GM04503 (cell line): ENCODE results near the gene COL18A1.

Source experiments
- DNase-seq: peaks from one replicate; pipeline ENCODE4 v3.0.0-alpha.2; 2012; ENCODE audit warnings: low read depth

COL18A1 gene

DNA sequence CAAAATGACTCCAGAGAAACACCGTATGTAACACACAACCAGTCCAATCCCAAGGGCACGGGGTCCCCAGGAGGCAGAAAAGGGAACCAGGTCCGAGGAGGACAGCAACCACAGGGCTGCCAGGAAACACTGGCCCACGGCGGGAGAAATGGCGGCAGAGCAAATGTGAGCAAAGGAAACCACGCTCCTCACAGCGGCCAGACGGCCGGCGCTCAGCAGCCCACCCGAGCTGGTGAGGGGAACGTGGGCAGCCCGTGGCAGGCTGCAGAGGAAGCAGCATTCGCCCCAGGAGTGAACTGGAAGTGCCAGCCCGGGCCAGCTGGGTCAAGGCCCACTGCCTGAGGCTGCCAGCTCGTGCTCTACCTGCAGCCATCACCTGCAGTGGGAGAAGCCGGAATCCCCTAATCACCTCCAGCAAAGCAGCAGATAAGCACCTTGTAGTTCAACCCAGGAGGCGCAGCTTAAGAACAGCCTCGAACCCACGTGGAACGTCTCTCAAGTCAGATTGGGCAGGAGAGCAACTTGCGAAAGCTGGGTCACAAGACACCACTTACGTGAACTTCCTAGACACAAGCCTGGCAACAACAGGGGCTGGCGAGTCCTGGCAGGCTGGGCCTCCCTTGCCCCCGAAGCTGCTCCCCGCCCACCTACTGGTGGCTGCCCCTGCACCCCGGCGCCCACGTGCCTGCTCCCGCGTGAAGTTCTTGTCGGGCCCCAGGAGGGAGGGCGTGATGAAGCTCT lies 130.5 kb downstream of the COL18A1 start:
- DNase-seq = no peak

DNA sequence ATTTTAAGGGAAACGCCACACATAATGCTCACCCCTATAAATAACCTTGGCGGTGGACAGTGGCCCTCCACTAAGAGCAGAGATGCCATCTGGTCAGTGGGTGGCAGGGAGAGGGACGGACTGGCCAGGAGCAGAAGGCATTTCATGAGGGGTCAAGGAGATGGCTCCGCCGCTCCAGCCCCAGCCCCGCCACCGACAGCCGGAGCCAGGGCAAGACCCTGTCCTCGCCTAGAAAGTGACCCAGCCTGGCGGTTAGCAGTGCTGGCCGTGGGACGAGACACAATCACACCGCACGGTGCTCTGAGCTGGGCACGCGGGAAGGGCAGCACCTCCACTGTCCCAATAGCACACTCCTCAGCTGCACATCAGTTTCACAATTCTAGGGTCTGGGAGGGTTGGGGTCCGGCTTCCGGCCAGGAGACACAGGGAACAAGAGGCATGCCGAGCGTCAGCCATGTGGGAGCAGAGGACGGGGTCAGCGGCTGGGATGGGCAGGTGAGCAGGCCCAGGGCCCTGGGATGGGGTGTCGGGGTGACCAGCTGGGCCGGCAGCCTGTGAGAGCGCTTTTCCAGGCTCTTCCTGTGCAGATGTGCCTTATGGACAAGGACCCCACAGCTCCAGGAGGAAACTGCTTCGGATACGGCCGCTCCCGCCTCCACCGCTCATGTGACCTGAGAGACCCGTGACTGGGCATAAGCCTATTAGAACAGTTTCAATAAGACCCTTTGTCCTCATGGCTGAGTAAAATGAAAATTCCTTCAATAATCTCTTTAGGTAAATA lies 131.5 kb downstream of the COL18A1 start:
- DNase-seq = no peak

DNA sequence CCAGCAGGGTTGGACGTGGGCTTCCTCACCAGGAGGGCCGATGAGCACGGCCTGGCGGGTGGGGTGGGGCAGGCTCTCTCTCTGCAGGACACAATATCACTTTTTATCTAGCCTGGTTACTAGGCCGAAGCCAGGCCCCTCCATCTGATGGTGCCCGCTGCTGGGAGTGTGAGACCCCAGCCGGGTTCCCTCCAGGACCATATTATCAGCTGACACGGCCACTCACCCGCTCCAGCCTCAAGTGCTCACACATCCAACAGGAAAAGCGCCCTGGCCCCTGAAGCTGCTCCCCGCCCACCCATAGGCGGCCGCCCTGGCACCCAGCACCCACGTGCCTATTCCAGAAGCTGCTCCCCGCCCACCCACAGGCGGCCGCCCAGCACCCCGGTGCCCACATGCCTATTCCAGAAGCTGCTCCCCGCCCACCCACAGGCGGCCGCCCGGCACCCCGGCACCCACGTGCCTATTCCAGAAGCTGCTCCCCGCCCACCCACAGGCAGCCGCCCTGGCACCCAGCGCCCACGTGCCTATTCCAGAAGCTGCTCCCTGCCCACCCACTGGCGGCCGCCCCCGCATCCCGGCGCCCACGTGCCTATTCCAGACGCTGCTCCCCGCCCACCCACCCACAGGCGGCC lies 132.3 kb downstream of the COL18A1 start:
- DNase-seq = no peak

DNA sequence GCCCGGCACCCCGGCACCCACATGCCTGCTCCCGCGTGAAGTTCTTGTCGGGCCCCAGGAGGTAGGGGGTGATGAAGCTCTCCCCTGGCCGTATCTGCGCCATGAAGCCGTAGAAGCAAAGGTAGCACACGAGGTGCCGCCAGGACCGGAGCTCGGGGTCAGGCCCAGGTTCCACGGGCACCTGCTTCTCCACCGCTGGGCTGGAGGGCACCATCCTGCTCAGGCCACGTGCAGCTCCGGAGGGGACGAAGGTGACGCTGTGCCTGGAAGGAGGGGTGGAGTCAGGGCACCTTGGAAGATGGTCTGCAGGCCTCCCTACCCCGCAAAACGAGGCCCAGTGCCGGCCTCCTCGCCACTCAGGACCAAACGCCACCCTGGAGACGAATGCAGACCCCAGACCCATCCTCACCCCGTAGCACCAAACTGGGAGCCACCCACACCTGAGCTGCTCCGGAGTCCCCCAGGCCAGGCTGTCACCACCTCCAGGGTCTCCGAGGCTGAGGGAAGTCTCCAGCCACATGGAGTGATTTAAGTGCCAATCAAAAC lies 132.9 kb downstream of the COL18A1 start:
- DNase-seq = no peak

DNA sequence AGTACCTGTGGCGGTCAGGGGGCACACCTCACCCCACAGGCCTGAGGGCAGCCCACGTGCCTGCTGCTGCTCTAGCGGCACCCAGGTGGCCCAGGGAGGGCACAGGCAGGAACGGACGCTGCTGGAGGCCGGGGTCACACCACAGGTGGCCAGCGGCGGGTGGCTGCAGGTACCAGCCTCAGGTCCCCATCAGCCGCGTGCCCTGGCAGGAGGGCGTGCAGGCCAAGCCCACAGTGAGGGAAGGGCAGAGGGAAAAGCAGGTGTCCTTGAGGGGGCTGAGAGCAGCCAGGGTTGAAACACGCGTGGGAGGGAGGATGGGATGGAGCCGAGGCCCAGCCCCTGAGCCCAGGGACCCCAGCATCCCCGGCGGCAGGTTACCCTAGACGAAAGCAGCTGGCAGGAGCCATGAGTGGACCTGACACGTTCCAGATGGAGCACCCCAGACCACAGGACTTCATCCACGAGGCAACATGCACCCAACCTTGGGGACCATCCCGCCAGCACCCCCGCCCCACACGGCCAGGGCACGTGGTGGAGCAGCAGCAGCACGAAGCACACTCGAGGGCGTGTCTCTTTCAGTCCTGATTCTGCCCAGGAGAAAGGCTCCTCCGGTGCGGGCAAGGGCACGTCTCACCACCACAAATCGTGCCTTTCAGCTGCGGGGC lies 133.5 kb downstream of the COL18A1 start:
- no peak for DNase-seq

DNA sequence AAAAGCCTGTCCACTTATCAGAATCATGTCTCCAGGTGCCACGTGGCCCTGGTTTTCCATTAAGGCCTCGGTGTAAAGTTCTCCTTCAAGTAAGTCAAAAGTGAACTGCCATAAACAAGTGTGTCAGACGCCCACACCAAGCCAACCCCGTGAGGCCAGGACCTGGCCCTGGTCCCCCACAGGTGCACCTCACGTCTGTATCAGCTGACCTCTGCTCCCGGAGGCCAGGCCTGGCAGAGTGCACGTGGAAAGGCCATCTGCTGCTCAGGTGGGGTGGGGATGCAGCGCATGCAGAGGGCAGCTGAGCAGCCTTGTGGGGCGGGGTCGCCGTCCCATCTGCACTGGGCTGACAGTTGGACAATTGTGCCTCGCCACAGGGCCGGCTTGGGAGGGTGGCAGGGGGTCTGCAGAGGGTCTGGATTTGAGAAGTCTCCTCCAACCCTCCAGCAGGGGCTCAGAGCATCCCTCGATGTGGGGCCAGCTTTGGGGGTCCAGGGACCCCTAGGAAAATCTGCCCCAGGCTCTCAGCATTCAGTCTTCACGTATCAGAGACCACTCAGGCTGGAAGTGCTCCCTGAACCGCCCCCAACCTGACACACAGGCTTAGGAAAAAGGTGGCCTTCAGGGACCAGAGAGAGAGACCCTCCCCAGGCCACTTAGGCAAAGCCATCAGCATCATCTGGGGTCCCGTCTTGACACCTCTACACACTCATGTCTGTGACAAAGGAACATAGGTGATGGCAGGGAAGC lies 134.3 kb downstream of the COL18A1 start:
- DNase-seq = no peak

DNA sequence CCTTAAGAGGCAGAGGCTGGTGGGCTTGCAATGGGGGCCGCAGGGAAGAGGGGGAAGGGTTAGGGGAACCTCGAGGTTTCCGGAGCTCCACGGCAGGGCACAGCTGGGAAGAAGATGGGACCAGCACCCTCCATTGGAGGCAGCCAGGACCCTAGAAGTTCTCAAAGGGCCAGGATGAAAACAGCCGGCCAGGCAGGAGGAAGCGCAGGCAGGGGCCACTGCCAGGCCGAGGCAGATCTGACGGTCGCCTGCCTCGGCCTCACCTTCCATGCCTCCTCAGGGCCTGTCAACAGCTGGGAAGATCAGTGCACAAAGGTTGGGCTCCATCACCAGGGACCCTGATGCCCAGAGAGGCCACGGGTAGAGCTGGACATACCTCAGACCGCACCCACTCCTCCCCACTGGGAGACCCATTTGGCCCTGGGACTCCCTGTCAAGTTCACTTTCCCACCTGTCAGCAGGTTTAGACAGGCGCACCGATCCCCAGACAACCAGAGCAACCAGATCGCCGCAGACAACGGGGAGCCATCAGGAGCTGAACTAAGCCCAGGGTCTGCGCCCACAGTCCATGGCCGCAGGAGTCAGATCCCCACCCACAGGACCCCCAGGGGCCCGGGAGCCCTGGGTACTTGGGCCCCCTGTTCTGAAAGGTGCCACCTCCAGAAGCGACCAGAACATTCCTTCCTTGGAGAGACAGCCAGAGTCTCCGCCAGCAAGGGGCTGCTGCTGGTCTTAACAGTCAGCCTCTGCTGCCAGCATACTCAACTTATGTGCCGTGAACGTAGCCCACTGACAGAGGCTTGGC lies 135.0 kb downstream of the COL18A1 start:
- DNase-seq = no peak

DNA sequence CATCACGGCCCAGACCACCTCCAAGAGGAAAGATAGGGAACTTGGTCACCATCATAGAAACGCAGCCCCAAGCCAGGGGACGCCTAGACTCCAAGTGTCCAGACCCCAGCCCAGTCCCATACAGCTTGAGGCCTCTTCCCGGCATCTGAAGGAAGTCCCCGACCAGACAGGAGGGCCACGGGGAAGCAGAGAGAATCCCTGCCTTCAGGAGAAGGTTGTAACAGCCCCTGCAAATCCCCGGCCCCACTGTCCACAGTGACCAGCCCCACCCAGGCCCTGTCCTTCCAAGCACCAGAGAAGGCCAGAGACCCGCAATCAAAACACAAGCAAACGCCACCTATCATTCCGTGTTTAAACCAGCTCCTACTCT lies 135.6 kb downstream of the COL18A1 start:
- no peak for DNase-seq

DNA sequence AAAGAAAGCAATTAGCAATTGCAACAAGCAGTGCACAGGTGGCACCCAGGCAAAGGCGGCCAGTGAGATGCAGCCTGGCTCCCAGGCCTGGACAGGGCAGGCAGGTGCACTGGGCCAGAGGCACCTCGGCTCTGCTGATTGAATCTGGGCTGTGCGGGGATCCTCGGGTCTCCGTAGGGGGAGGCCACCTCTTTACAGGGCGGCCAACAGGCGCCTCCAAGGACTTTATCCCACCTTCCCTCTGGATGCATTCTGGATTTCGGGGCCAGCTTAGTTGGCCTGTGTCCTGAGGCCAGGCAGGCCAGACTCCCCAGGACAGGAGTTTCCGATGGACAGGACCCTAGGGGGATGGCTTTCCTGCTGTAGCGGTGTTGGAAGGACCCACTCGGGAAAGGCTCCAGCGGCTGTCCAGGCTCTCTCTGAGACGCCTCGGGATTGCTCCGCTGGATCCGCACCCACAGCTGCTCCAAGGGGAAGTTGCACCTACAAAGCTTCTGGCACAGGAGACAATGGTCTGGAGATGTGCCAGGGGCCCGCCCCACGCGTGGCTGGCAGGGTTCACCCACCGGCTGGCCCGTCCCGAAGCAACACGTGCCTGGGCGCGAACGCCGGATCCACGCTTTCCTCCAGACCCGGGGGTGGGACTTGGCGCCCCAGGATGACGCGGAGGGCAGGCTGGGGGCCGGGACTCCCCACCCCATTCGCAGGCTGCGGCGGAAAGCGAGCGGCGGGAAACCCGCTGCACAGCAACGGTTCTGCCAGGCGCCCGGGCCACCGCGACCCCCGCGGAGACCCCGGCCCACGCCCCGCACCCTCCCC lies 136.5 kb downstream of the COL18A1 start:
- no peak for DNase-seq

DNA sequence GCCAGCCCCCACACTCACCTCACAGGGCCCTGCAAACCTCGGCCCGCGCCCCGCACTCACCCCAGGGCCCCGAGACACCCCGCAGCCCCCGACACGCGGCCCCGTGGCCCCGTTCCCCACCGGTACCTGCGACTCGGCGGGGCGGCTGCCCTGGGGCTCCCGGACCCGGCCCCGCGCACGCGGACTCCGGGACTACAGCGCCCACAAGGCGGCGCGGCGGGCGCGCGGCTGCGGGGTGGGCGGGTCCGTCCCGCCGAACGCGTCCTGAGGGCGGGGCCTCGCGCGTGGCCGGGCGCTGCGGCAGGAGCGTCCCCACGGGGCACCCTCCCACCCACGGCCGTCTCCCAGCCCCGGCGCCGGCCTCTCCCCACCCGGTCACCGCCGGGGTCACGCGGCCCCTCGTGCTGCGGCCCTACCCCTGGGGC lies 137.3 kb downstream of the COL18A1 start, which contains the start of gene SLC19A1:
Gene SLC19A1, minus strand, starts transcription at position 199 of the 425 bp plus-strand sequence. CDS start 4,481 bp downstream, outside the sequence.
- DNase-seq = no peak

DNA sequence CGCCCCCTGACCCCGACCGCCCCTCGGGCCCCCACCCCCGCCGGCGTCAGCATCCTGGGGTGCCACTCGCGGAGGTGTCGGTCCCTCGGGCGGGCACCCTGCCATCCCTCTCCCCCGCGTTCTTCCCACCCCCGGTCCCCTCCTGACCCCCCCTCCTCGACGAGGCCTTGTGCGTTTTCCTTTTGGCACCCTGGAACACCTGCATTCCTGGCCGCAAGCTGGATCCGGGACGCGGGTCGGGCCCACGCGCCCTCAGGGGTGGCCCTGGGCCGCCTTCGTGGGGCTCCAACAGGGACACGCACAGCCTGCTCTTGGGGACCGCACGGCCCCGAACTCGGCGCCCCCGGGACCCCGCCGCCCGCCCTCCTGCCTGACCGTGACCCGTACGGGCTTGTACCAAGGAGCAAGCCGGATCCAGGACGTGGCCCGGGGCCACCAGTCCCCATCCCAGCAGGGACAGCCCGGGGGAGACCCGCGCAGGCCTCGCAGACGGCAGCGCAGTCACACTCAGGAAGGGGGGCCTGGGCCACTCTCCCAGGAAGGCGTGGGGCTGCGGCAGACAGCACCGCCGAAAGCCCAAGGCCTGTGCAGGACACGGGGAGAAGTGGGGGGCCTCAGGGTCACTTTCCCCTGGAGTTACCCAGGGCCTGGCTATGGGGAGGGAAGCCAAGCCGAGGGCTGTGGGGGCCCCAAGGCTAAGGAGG lies 137.9 kb downstream of the COL18A1 start:
- no peak for DNase-seq

DNA sequence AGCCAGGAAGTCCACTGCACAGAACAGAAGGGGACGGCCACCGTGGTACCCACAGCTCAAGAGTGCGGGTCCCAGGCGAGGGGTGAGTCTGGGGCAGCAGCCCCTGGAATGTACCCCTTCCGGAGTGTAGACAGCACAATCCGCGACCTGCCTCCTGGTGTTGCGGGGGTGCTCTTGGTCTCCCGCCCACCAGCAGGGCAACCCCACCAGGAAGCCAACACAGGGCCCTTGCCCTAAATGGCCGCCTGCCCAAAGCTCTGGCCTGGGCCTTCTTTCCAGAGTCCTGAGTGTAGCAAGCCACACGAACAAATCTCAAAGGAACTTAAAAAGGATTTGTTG lies 138.4 kb downstream of the COL18A1 start:
- DNase-seq = no peak

DNA sequence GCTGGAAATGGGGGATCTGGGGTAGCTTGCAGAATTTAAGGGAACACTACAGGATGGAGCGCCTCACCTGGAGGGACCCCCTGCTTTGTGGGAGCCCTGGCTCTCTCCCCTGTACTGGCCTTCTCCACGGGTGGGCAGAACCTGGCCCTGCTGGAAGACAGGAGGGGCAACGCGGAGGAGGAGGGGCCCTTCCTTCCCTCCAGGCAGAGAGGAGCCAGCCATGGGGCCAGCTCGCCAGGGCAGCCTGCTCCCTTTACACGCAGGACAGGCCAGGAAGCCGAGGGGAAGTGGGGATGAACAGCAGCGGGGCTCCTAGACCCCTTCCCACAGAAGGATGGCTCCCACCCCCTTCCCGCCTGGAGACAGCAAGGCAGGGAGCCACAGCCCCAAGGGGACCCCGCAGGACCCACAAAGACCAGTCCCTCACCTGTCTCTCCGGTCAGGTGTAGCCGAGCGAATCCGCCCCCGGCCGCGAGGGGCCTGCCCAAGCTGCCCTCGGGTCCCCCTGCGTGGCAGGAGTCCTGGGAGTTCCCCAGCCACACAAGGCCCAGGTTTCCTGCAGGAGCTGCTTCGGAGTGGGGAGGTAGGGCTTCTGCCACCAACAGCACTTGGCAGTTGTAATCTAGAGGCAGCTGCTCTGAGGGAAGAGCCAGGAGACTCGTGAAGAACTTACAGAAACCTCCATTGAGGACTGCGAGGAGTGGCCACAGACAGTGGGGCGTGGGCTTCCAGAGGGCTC lies 138.9 kb downstream of the COL18A1 start:
- DNase-seq = no peak

DNA sequence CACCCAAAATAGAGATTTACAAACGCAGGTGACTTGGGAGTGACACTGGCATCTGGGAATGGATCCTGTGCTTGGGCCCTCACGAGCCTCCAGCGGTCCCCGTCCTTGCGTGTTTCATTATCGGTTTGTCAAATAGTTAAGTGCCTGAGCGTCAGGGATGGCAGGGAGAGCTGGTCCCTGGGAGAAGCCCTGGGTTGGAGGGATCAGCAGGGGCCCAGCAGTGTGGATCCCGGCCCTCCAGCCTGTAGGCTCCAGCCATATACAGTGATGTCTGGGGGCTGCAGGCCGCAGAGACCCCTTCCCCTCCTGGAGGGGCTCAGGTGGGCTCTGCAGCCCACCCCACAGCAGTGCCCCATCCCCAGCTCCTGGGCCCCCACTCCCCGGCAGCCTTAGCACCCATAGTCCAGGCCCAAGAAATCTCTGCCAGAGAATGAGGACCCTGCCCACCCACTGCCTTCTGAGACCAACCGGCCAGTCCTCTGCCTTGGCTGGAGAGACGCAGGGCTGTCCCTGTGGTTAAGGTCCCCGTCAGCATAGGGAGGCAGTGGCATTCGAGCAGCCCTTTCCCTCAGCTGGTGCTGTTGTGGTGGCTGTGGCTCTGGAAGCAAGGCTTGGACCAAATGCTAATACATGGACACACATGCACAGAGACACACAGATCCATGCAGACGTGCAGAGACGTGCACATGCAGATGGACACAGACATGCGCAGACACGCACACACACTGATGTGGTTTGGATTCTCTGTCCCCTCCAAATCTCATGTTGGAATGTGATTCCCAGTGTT lies 139.7 kb downstream of the COL18A1 start:
- no peak for DNase-seq

DNA sequence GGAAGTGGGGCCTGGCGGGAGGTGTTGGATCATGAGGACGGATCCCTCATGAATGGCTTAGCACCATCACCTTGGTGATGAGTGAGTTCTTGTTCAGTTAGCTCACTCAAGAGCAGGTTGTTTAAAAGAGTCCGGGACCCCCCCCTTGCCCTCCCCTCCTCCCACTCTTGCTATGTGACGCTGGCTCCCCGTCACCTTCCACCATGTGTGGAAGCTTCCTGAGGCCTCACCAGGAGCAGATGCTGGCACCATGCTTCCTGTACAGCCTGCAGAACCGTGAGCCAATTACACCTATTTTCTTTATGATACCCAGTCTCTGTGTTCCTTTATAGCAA lies 140.2 kb downstream of the COL18A1 start:
- no peak for DNase-seq

DNA sequence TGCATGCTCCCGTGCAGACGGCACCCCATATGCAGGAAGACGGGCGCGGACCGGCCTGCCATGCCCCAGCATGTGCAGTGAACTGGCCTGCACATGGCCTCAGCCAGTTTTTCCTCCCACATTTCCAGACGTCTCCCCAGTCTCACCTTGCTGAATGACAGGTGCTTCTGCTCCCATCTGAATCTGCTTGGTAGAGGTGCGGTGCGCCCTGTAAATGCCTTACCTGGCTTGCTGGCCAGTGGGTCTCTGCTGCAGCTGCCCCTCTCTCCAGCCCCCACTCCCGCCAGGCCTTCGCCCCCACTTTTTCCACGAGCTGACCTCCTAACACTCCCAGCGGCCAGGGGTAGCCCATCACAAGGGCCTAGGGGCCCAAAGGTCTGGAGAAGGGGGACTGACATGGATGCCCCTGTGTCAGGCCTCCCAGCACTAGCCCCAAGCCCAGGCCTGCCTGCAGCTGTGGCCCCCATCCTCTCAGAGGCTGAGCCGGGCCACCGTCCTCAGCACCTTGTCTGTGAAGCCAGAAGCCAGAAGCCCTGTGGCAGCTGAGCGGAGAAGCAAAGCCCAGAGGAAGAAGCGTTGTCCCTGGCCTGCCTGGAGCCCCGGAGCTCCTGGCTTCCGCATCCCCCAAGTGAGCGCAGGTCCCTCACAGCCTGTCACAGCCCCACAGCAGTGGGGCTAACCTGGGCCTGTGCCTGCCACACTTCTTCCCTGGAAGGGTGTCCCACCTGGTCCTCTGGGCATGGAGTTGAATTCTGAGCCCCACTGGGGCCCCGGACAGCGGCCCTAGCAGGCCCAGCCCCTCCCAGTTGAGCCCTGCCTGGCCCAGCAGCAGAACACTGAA lies 140.9 kb downstream of the COL18A1 start:
- no peak for DNase-seq
